NCI-H128 (cell line): ENCODE data around the gene HAVCR1.

Experiments used
- DNase-seq: peaks from one replicate; lab custom pipeline; 2025; ENCODE audit not compliant: unreplicated experiment; lab: John Stamatoyannopoulos, UW

HAVCR1 gene

GRCh38 chr5:157004893-157005551, 53.9 kb downstream of the HAVCR1 start:
- DNase-seq = no peak

GRCh38 chr5:156991714-156992113, 67.2 kb downstream of the HAVCR1 start:
- DNase-seq = no peak

GRCh38 chr5:156984064-156984463, 74.9 kb downstream of the HAVCR1 start:
- DNase-seq = no peak

- no peak for DNase-seq
Measured at GRCh38 chr5:156981481-156981880, 77.4 kb downstream of the HAVCR1 start.
